Measurements from ENCODE around the gene TREX2.

- TF ChIP-seq EZH2 (IDR thresholded peaks at IDR 0.05; ENCODE audit: borderline replicate concordance) (no peak), CTCF (IDR thresholded peaks at IDR 0.05; ENCODE audit: poor library complexity) (no peak)
Measured at GRCh38 chrX:153492543-153492942, 46.7 kb upstream of the TREX2 start.

All from hepatocyte (in vitro differentiated cells).